ENCODE results near the gene STX17. TPM values are rescaled to one million over a fixed set of nuclear protein-coding genes. Genes with fewer than 3 reads are reported as not detected.

The STX17 gene
- total and polyA plus RNA-seq, 2 of the 13 experiments (the other 11 are each of a cell fraction or from before 2014, with no cell fraction given) = 8.3 to 25.7 TPM

DNA sequence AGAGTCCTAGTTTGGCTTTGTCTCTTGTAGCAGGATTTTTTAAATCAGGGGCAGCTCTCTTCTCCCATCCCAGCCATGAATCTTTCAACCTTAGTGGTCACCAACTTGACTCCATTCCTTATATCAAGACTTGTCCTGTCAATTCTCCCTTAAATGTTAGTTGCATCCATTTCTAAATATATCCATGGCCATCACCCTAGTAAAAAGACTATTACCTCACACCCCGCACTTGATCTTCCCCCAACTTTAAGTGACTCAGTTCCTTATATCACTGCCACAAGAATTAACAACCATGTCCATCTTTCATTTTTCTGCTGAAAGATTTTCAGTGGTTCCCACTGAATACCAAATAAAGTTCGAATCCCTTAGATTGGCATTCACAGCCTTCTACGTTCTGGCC lies 67.0 kb downstream of the STX17 start:
- no peak for ATAC-seq
- peaks cover 1 to 8% of the 10 kb centered on the region in 2 experiments; a peak in 2 of 5 replicates for H3K36me3 ChIP-seq (replicated peaks in 1 of 2; ENCODE audit: control insufficient read depth in 1 of 2, insufficient read depth in 2 of 2, low read length in 2 of 2)
- BruUV-seq (replicated peaks) = no TSS peak
- no peaks in the 10 kb centered on the region for H4K20me1 ChIP-seq (ENCODE audit: insufficient read depth, low read length)
- H3K27me3 ChIP-seq (ENCODE audit: control insufficient read depth in 1 of 2, insufficient read depth in 2 of 2, low read length in 2 of 2) = no peaks in the 10 kb centered on the region
- H2AFZ ChIP-seq (ENCODE audit: low read length) = no peak overlapping the region
- H3K79me2 ChIP-seq (ENCODE audit: insufficient read depth, low read length) = no peaks in the 10 kb centered on the region
- H3K4me1 ChIP-seq (ENCODE audit: insufficient read depth, low read length) = no peaks in the 10 kb centered on the region
- in situ Hi-C loops (cut with HindIII; ENCODE audit: extremely low pct_ligation_motif_present, low pct_unique_long_range_greater_than_20kb) (no loop called here), intact Hi-C loops (cut with micrococcal nuclease; ENCODE audit: unreplicated experiment) (no loop called here)
- ChIA-PET POLR2A (no interaction called here), CTCF (ENCODE audit: low intra/inter-chr PET ratio, low total read pairs) (no interaction called here)
- no peak overlapping the region for H3K4me2 ChIP-seq (ENCODE audit: low read depth, low read length)
- H3K27ac ChIP-seq (ENCODE audit: extremely low read length, insufficient read depth, low read length) = no peak overlapping the region
- H3K9me3 ChIP-seq (ENCODE audit: low read length) = no peaks in the 10 kb centered on the region
- no peak overlapping the region for H3K4me3 ChIP-seq (replicated peaks in 1 of 3; ENCODE audit: insufficient read depth in 1 of 3, low read depth in 2 of 3, low read length in 3 of 3)
- H3K9ac ChIP-seq (ENCODE audit: insufficient read depth, low read depth, low read length) = no peak overlapping the region
- no peak for FAIRE-seq
- no peak for DNase-seq (ENCODE audit: low spot score)
- 99% methylated on average over 3 of the region's 3 CpGs for WGBS (ENCODE audit: low lambda C conversion rate)
- TF ChIP-seq AGO1 (IDR thresholded peaks at IDR 0.05; ENCODE audit: low read depth, low read length, poor library complexity, severe bottlenecking) = no peak
- no peak for TF ChIP-seq NFRKB (IDR thresholded peaks at IDR 0.05)
- TF ChIP-seq ATF1 (CRISPR knock-in tag; IDR thresholded peaks at IDR 0.05) = no peak
- TF ChIP-seq ZNF326 (CRISPR knock-in tag; IDR thresholded peaks at IDR 0.05; ENCODE audit: borderline replicate concordance) = no peak
- no peak for TF ChIP-seq ZNF34 (CRISPR knock-in tag; IDR thresholded peaks at IDR 0.05; ENCODE audit: borderline replicate concordance)
- no peak for TF ChIP-seq GLMP (CRISPR knock-in tag; IDR thresholded peaks at IDR 0.05; ENCODE audit: borderline replicate concordance)
- TF ChIP-seq CHD2 (IDR thresholded peaks at IDR 0.05; ENCODE audit: low read depth, low read length) = no peak
- TF ChIP-seq, protein P1, sequence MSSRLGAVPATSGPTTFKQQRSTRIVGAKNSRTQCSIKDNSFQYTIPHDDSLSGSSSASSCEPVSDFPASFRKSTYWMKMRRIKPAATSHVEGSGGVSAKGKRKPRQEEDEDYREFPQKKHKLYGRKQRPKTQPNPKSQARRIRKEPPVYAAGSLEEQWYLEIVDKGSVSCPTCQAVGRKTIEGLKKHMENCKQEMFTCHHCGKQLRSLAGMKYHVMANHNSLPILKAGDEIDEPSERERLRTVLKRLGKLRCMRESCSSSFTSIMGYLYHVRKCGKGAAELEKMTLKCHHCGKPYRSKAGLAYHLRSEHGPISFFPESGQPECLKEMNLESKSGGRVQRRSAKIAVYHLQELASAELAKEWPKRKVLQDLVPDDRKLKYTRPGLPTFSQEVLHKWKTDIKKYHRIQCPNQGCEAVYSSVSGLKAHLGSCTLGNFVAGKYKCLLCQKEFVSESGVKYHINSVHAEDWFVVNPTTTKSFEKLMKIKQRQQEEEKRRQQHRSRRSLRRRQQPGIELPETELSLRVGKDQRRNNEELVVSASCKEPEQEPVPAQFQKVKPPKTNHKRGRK (CRISPR knock-in tag; IDR thresholded peaks at IDR 0.05) = no peak
- TF ChIP-seq ZNF7 (CRISPR knock-in tag; IDR thresholded peaks at IDR 0.05) = no peak
- no peak for TF ChIP-seq ZNF510 (CRISPR knock-in tag; IDR thresholded peaks at IDR 0.05; ENCODE audit: low read depth)
- no peak for TF ChIP-seq FOXC1 (CRISPR knock-in tag; IDR thresholded peaks at IDR 0.05; ENCODE audit: borderline replicate concordance)
- TF ChIP-seq, protein P2, sequence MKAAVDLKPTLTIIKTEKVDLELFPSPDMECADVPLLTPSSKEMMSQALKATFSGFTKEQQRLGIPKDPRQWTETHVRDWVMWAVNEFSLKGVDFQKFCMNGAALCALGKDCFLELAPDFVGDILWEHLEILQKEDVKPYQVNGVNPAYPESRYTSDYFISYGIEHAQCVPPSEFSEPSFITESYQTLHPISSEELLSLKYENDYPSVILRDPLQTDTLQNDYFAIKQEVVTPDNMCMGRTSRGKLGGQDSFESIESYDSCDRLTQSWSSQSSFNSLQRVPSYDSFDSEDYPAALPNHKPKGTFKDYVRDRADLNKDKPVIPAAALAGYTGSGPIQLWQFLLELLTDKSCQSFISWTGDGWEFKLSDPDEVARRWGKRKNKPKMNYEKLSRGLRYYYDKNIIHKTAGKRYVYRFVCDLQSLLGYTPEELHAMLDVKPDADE (CRISPR knock-in tag; IDR thresholded peaks at IDR 0.05) = no peak
- no peak for TF ChIP-seq FOXA3 (CRISPR knock-in tag; IDR thresholded peaks at IDR 0.05)
- TF ChIP-seq ZNF883 (CRISPR knock-in tag; IDR thresholded peaks at IDR 0.05; ENCODE audit: not compliant biosample characterization) = no peak
- TF ChIP-seq, protein P3, sequence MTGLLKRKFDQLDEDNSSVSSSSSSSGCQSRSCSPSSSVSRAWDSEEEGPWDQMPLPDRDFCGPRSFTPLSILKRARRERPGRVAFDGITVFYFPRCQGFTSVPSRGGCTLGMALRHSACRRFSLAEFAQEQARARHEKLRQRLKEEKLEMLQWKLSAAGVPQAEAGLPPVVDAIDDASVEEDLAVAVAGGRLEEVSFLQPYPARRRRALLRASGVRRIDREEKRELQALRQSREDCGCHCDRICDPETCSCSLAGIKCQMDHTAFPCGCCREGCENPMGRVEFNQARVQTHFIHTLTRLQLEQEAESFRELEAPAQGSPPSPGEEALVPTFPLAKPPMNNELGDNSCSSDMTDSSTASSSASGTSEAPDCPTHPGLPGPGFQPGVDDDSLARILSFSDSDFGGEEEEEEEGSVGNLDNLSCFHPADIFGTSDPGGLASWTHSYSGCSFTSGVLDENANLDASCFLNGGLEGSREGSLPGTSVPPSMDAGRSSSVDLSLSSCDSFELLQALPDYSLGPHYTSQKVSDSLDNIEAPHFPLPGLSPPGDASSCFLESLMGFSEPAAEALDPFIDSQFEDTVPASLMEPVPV (CRISPR knock-in tag; IDR thresholded peaks at IDR 0.05) = no peak
- no peak for TF ChIP-seq ZBTB8A (CRISPR knock-in tag; IDR thresholded peaks at IDR 0.05; ENCODE audit: borderline replicate concordance, low read depth)

Data from HepG2 (cell line).